ENCODE measurements around the gene ZNRF1. TPM values are rescaled to one million over a fixed set of nuclear protein-coding genes. Genes with fewer than 3 reads are reported as not detected.

Gene ZNRF1
- total and polyA plus RNA-seq, 2 of the 8 experiments (the other 6 are each of a cell fraction or from before 2014, with no cell fraction given) = 33.5 to 52.9 TPM

GRCh38 chr16:75107505-75107904, 108.7 kb downstream of the ZNRF1 start (continued):
- TF ChIP-seq CTCF (IDR thresholded peaks at IDR 0.05; ENCODE audit: control extremely low read depth in 1 of 3, insufficient read depth in 1 of 3, low read depth in 1 of 3, low read length in 3 of 3) = no peak

Data from H1 (cell line).